ENCODE data around the gene PTPRK. TPM values are rescaled to one million over a fixed set of nuclear protein-coding genes. Genes with fewer than 3 reads are reported as not detected.
A peak's percentile ranks its signal among the peaks of the same experiment; 100 is the strongest.

The PTPRK gene
- total and polyA plus RNA-seq, 4 experiments from 2014 or later: 0.47 to 1.5 (median 0.61) TPM; not detected in 1

GRCh38 chr6:128155826-128156225 is 364.6 kb downstream of the PTPRK start:
- Mint-ChIP-seq H3K4me3 (no peak overlapping the region), H3K27ac (no peak overlapping the region), H3K27me3 (peaks cover 0 to 2% of the 10 kb centered on the region in 2 donors), H3K36me3 (no peaks in the 10 kb centered on the region), H3K9me3 (no peaks in the 10 kb centered on the region), H3K4me1 (peaks cover 0 to 7% (median 0%) of the 10 kb centered on the region in 4 donors)
- H3K36me3 ChIP-seq (ENCODE audit: insufficient read depth, low read length): no peaks in the 10 kb centered on the region
- H3K27me3 ChIP-seq (ENCODE audit: insufficient read depth, low read length): no peaks in the 10 kb centered on the region
- intact Hi-C loops (cut with micrococcal nuclease): no loop called here
- no peak for DNase-seq
- ChIA-PET POLR2A (ENCODE audit: partially characterized antibody) (no interaction called here), CTCF (ENCODE audit: partially characterized antibody) (no interaction called here)
- no peak overlapping the region for H3K4me3 ChIP-seq (ENCODE audit: low read length in 2 of 2)
- no peaks in the 10 kb centered on the region for H3K4me1 ChIP-seq (ENCODE audit: insufficient read depth, low read length)
- no peak overlapping the region for H3K27ac ChIP-seq (ENCODE audit: low read depth, low read length)
- H3K9me3 ChIP-seq (ENCODE audit: control insufficient read depth in 1 of 2, low read length in 2 of 2): no peaks in the 10 kb centered on the region

GRCh38 chr6:128152551-128152950 is 367.8 kb downstream of the PTPRK start:
- POLR2A ChIA-PET (ENCODE audit: partially characterized antibody): no interaction called here
- Mint-ChIP-seq H3K27me3 (peaks cover 0 to 2% of the 10 kb centered on the region in 2 donors), H3K4me3 (no peak overlapping the region), H3K9me3 (no peaks in the 10 kb centered on the region), H3K27ac (peak overlapping the region in 1 of 7 donors; percentile 2), H3K4me1 (peaks cover 0 to 5% (median 0%) of the 10 kb centered on the region in 4 donors), H3K36me3 (no peaks in the 10 kb centered on the region)
- Histone ChIP-seq H3K27me3 (ENCODE audit: insufficient read depth, low read length) (no peaks in the 10 kb centered on the region), H3K9me3 (ENCODE audit: control insufficient read depth in 1 of 2, low read length in 2 of 2) (no peaks in the 10 kb centered on the region), H3K4me3 (ENCODE audit: low read length in 2 of 2) (no peak overlapping the region), H3K4me1 (ENCODE audit: insufficient read depth, low read length) (no peaks in the 10 kb centered on the region), H3K27ac (ENCODE audit: low read depth, low read length) (no peak overlapping the region), H3K36me3 (ENCODE audit: insufficient read depth, low read length) (no peaks in the 10 kb centered on the region)
- CTCF ChIA-PET (ENCODE audit: partially characterized antibody): no interaction called here
- DNase-seq: no peak
- intact Hi-C loops (cut with micrococcal nuclease): no loop called here

GRCh38 chr6:128150376-128150775 is 370.0 kb downstream of the PTPRK start:
- H3K27me3 Mint-ChIP-seq: peaks cover 0 to 2% of the 10 kb centered on the region in 2 donors
- no peaks in the 10 kb centered on the region for H3K27me3 ChIP-seq (ENCODE audit: insufficient read depth, low read length)
- ChIA-PET CTCF (ENCODE audit: partially characterized antibody) (no interaction called here), POLR2A (ENCODE audit: partially characterized antibody) (no interaction called here)
- H3K36me3 ChIP-seq (ENCODE audit: insufficient read depth, low read length): no peaks in the 10 kb centered on the region
- no peak overlapping the region for H3K27ac ChIP-seq (ENCODE audit: low read depth, low read length)
- no peaks in the 10 kb centered on the region for H3K9me3 Mint-ChIP-seq
- no peaks in the 10 kb centered on the region for H3K36me3 Mint-ChIP-seq
- intact Hi-C loops (cut with micrococcal nuclease): no loop called here
- H3K27ac Mint-ChIP-seq: no peak overlapping the region
- no peak overlapping the region for H3K4me3 Mint-ChIP-seq
- DNase-seq: no peak
- no peaks in the 10 kb centered on the region for H3K4me1 ChIP-seq (ENCODE audit: insufficient read depth, low read length)
- no peaks in the 10 kb centered on the region for H3K4me1 Mint-ChIP-seq
- H3K9me3 ChIP-seq (ENCODE audit: control insufficient read depth in 1 of 2, low read length in 2 of 2): no peaks in the 10 kb centered on the region
- no peak overlapping the region for H3K4me3 ChIP-seq (ENCODE audit: low read length in 2 of 2)

GRCh38 chr6:128149796-128150195 is 370.6 kb downstream of the PTPRK start:
- no peaks in the 10 kb centered on the region for H3K27me3 ChIP-seq (ENCODE audit: insufficient read depth, low read length)
- POLR2A ChIA-PET (ENCODE audit: partially characterized antibody): no interaction called here

GRCh38 chr6:128144320-128144719 is 376.1 kb downstream of the PTPRK start:
- Histone ChIP-seq H3K36me3 (ENCODE audit: insufficient read depth, low read length) (no peaks in the 10 kb centered on the region), H3K27ac (ENCODE audit: low read depth, low read length) (no peak overlapping the region), H3K4me3 (ENCODE audit: low read length in 2 of 2) (no peak overlapping the region), H3K9me3 (ENCODE audit: control insufficient read depth in 1 of 2, low read length in 2 of 2) (no peaks in the 10 kb centered on the region), H3K4me1 (ENCODE audit: insufficient read depth, low read length) (no peaks in the 10 kb centered on the region), H3K27me3 (ENCODE audit: insufficient read depth, low read length) (no peaks in the 10 kb centered on the region)
- no peak for DNase-seq
- POLR2A ChIA-PET (ENCODE audit: partially characterized antibody): no interaction called here
- H3K9me3 Mint-ChIP-seq: no peaks in the 10 kb centered on the region
- no peak overlapping the region for H3K4me3 Mint-ChIP-seq
- peaks cover 0 to 14% (median 7%) of the 10 kb centered on the region in 4 donors for H3K4me1 Mint-ChIP-seq
- CTCF ChIA-PET (ENCODE audit: partially characterized antibody): no interaction called here
- no peaks in the 10 kb centered on the region for H3K36me3 Mint-ChIP-seq
- intact Hi-C loops (cut with micrococcal nuclease): no loop called here
- no peaks in the 10 kb centered on the region for H3K27me3 Mint-ChIP-seq
- no peak overlapping the region for H3K27ac Mint-ChIP-seq

More at GRCh38 chr6:128149796-128150195, 370.6 kb downstream of the PTPRK start:
- Histone ChIP-seq H3K4me3 (ENCODE audit: low read length in 2 of 2) (no peak overlapping the region), H3K36me3 (ENCODE audit: insufficient read depth, low read length) (no peaks in the 10 kb centered on the region), H3K4me1 (ENCODE audit: insufficient read depth, low read length) (no peaks in the 10 kb centered on the region), H3K27ac (ENCODE audit: low read depth, low read length) (no peak overlapping the region), H3K9me3 (ENCODE audit: control insufficient read depth in 1 of 2, low read length in 2 of 2) (no peaks in the 10 kb centered on the region)
- intact Hi-C loops (cut with micrococcal nuclease): no loop called here
- H3K27ac Mint-ChIP-seq: no peak overlapping the region
- no peaks in the 10 kb centered on the region for H3K9me3 Mint-ChIP-seq
- CTCF ChIA-PET (ENCODE audit: partially characterized antibody): no interaction called here
- H3K36me3 Mint-ChIP-seq: no peaks in the 10 kb centered on the region
- H3K4me3 Mint-ChIP-seq: no peak overlapping the region
- H3K27me3 Mint-ChIP-seq: peaks cover 0 to 2% of the 10 kb centered on the region in 2 donors
- no peak for DNase-seq
- H3K4me1 Mint-ChIP-seq: peaks cover 0 to 2% (median under 1%) of the 10 kb centered on the region in 4 donors

- Histone ChIP-seq H3K27me3 (ENCODE audit: insufficient read depth, low read length) (no peaks in the 10 kb centered on the region), H3K9me3 (ENCODE audit: control insufficient read depth in 1 of 2, low read length in 2 of 2) (no peaks in the 10 kb centered on the region), H3K27ac (ENCODE audit: low read depth, low read length) (no peak overlapping the region), H3K4me3 (ENCODE audit: low read length in 2 of 2) (no peak overlapping the region), H3K36me3 (ENCODE audit: insufficient read depth, low read length) (no peaks in the 10 kb centered on the region), H3K4me1 (ENCODE audit: insufficient read depth, low read length) (no peaks in the 10 kb centered on the region)
- ChIA-PET CTCF (ENCODE audit: partially characterized antibody) (no interaction called here), POLR2A (ENCODE audit: partially characterized antibody) (no interaction called here)
- Mint-ChIP-seq H3K4me1 (peaks cover 0 to 14% (median 7%) of the 10 kb centered on the region in 4 donors), H3K9me3 (no peaks in the 10 kb centered on the region), H3K4me3 (no peak overlapping the region), H3K27ac (no peak overlapping the region), H3K36me3 (no peaks in the 10 kb centered on the region), H3K27me3 (no peaks in the 10 kb centered on the region)
- no peak for DNase-seq
- intact Hi-C loops (cut with micrococcal nuclease): no loop called here
Observed at GRCh38 chr6:128141932-128142331, 378.5 kb downstream of the PTPRK start.

- DNase-seq: no peak
- H3K27ac ChIP-seq (ENCODE audit: low read depth, low read length): no peak overlapping the region
- H3K9me3 ChIP-seq (ENCODE audit: control insufficient read depth in 1 of 2, low read length in 2 of 2): no peaks in the 10 kb centered on the region
- no peak overlapping the region for H3K4me3 ChIP-seq (ENCODE audit: low read length in 2 of 2)
- ChIA-PET POLR2A (ENCODE audit: partially characterized antibody) (no interaction called here), CTCF (ENCODE audit: partially characterized antibody) (no interaction called here)
- H3K27me3 ChIP-seq (ENCODE audit: insufficient read depth, low read length): no peaks in the 10 kb centered on the region
- no peak overlapping the region for H3K4me3 Mint-ChIP-seq
- H3K36me3 ChIP-seq (ENCODE audit: insufficient read depth, low read length): no peaks in the 10 kb centered on the region
- peaks cover 0 to 9% (median 5%) of the 10 kb centered on the region in 4 donors for H3K4me1 Mint-ChIP-seq
- H3K27ac Mint-ChIP-seq: no peak overlapping the region
- no peaks in the 10 kb centered on the region for H3K27me3 Mint-ChIP-seq
- intact Hi-C loops (cut with micrococcal nuclease): no loop called here
- no peaks in the 10 kb centered on the region for H3K4me1 ChIP-seq (ENCODE audit: insufficient read depth, low read length)
- no peaks in the 10 kb centered on the region for H3K36me3 Mint-ChIP-seq
- H3K9me3 Mint-ChIP-seq: peaks cover 0 to 1% (median 0%) of the 10 kb centered on the region in 8 donors
Observed at GRCh38 chr6:128139519-128139918, 380.9 kb downstream of the PTPRK start.

GRCh38 chr6:128138694-128139093 is 381.7 kb downstream of the PTPRK start:
- Mint-ChIP-seq H3K4me1 (peaks cover 0 to 2% (median under 1%) of the 10 kb centered on the region in 4 donors), H3K27me3 (no peaks in the 10 kb centered on the region), H3K36me3 (no peaks in the 10 kb centered on the region), H3K4me3 (no peak overlapping the region), H3K9me3 (peaks cover 0 to 1% (median 0%) of the 10 kb centered on the region in 8 donors), H3K27ac (no peak overlapping the region)
- H3K4me3 ChIP-seq (ENCODE audit: low read length in 2 of 2): no peak overlapping the region
- no peak for DNase-seq
- intact Hi-C loops (cut with micrococcal nuclease): no loop called here
- H3K36me3 ChIP-seq (ENCODE audit: insufficient read depth, low read length): no peaks in the 10 kb centered on the region
- no peak overlapping the region for H3K27ac ChIP-seq (ENCODE audit: low read depth, low read length)
- ChIA-PET CTCF (ENCODE audit: partially characterized antibody) (no interaction called here), POLR2A (ENCODE audit: partially characterized antibody) (no interaction called here)
- no peaks in the 10 kb centered on the region for H3K4me1 ChIP-seq (ENCODE audit: insufficient read depth, low read length)
- no peaks in the 10 kb centered on the region for H3K27me3 ChIP-seq (ENCODE audit: insufficient read depth, low read length)
- H3K9me3 ChIP-seq (ENCODE audit: control insufficient read depth in 1 of 2, low read length in 2 of 2): no peaks in the 10 kb centered on the region
